GM19452 (cell line): ENCODE data around the gene SORCS2.
A peak's percentile ranks its signal among the peaks of the same experiment; 100 is the strongest.

Experiments
- ATAC-seq: cut with Tn5 transposase; IDR thresholded peaks from one replicate; pipeline ENCODE4 v1.9.1; 2021; ENCODE audit not compliant: unreplicated experiment

The SORCS2 gene

GRCh38 chr4:7762376-7763030 lies 570.2 kb downstream of the SORCS2 start:
- no peak for ATAC-seq

GRCh38 chr4:7763106-7763505 lies 570.8 kb downstream of the SORCS2 start:
- ATAC-seq, result no peak

GRCh38 chr4:7763788-7764187 lies 571.5 kb downstream of the SORCS2 start:
- no peak for ATAC-seq

- no peak for ATAC-seq
These were observed 572.1 kb downstream of the SORCS2 start for GRCh38 chr4:7764466-7764865.

GRCh38 chr4:7765666-7766065 lies 573.3 kb downstream of the SORCS2 start:
- no peak for ATAC-seq

- ATAC-seq, result no peak
These were observed 573.7 kb downstream of the SORCS2 start for GRCh38 chr4:7766086-7766485.

- ATAC-seq, result no peak
These were observed 574.5 kb downstream of the SORCS2 start for GRCh38 chr4:7766661-7767345.

GRCh38 chr4:7767526-7767925 lies 575.2 kb downstream of the SORCS2 start:
- no peak for ATAC-seq

GRCh38 chr4:7767966-7768365 lies 575.6 kb downstream of the SORCS2 start:
- ATAC-seq, result no peak

- ATAC-seq, result no peak
These were observed 576.4 kb downstream of the SORCS2 start for GRCh38 chr4:7768736-7769135.

- no peak for ATAC-seq
These were observed 577.3 kb downstream of the SORCS2 start for GRCh38 chr4:7769396-7770223.

- ATAC-seq, result no peak
These were observed 578.1 kb downstream of the SORCS2 start for GRCh38 chr4:7770224-7771050.

- no peak for ATAC-seq
These were observed 578.7 kb downstream of the SORCS2 start for GRCh38 chr4:7771056-7771455.

GRCh38 chr4:7771541-7772507 lies 579.5 kb downstream of the SORCS2 start:
- ATAC-seq, result peak; percentile 94

GRCh38 chr4:7772711-7773385 lies 580.5 kb downstream of the SORCS2 start:
- no peak for ATAC-seq

GRCh38 chr4:7773401-7774180 lies 581.3 kb downstream of the SORCS2 start:
- no peak for ATAC-seq

- ATAC-seq, result no peak
These were observed 582.3 kb downstream of the SORCS2 start for GRCh38 chr4:7774301-7775294.
